Endometrium (tissue), 2 donors: ENCODE measurements around the gene ZNF862.
"Not testable (repeated sequence)": the region's sequence is repeated elsewhere in the genome, so short reads cannot be mapped to it uniquely, and the experiment has no call there.

Experiments used
- FAIRE-seq: peaks from 2 replicates; lab custom pipeline; 2012; peaks lifted over from hg19 to GRCh38; lab: Jason Lieb, UNC
- donor health status: control.
- donor health status: control.

Gene ZNF862

GRCh38 chr7:149824748-149825566 lies 13.2 kb upstream of the ZNF862 start:
- FAIRE-seq, result no peak

GRCh38 chr7:149825567-149826343 lies 12.4 kb upstream of the ZNF862 start:
- no peak for FAIRE-seq

GRCh38 chr7:149826344-149827088 lies 11.7 kb upstream of the ZNF862 start:
- FAIRE-seq, result no peak

- no peak for FAIRE-seq
Observed at GRCh38 chr7:149827089-149827981, 10.8 kb upstream of the ZNF862 start.

GRCh38 chr7:149828357-149829309 lies 9.5 kb upstream of the ZNF862 start:
- no peak for FAIRE-seq

- FAIRE-seq, result not testable (repeated sequence)
Observed at GRCh38 chr7:149830527-149830926, 7.6 kb upstream of the ZNF862 start.

GRCh38 chr7:149830997-149831740 lies 7.0 kb upstream of the ZNF862 start:
- FAIRE-seq, result no peak

- FAIRE-seq, result no peak
Observed at GRCh38 chr7:149831741-149832219, 6.4 kb upstream of the ZNF862 start.

- no peak for FAIRE-seq
Observed at GRCh38 chr7:149832332-149833041, 5.7 kb upstream of the ZNF862 start.

- no peak for FAIRE-seq
Observed at GRCh38 chr7:149833495-149834130, 4.6 kb upstream of the ZNF862 start.

- FAIRE-seq, result no peak
Observed at GRCh38 chr7:149834601-149835000, 3.6 kb upstream of the ZNF862 start.

- FAIRE-seq, result no peak
Observed at GRCh38 chr7:149836434-149836833, 1.7 kb upstream of the ZNF862 start.

- no peak for FAIRE-seq
Observed at GRCh38 chr7:149837564-149838223, 481 bp upstream of the ZNF862 start.

- FAIRE-seq, result no peak
Observed at GRCh38 chr7:149838992-149839408, 825 bp downstream of the ZNF862 start.

GRCh38 chr7:149839933-149840332 lies 1.8 kb downstream of the ZNF862 start:
- FAIRE-seq, result peak; percentile 84

- FAIRE-seq, result no peak
Observed at GRCh38 chr7:149843566-149843965, 5.4 kb downstream of the ZNF862 start.

- FAIRE-seq, result no peak
Observed at GRCh38 chr7:149844445-149844844, 6.3 kb downstream of the ZNF862 start.
